H1 (cell line): ENCODE data around the gene SRPX2. TPM values are rescaled to one million over a fixed set of nuclear protein-coding genes. Genes with fewer than 3 reads are reported as not detected.

Experiments used
- CTCF ChIA-PET: fragments of 300-600 bp; sonication (Branson Sonifier 250); formaldehyde crosslinking; loops from one replicate; lab custom pipeline; 2021; ENCODE audit not compliant: partially characterized antibody; lab: Charles Lee
- POLR2A ChIA-PET: fragments of 300-600 bp; sonication (Branson Sonifier 250); formaldehyde crosslinking; loops from one replicate; lab custom pipeline; 2021; ENCODE audit warnings: inconsistent platforms; ENCODE audit not compliant: partially characterized antibody; lab: Charles Lee
- DNase-seq, 2 experiments: peaks; one replicate each; pipeline versions ENCODE4 v3.0.0 to v3.0.0-alpha.2; 2010 to 2022; ENCODE audit warnings: low spot score in 2 of 2, low read depth in 1 of 2, mixed read lengths in 1 of 2
- FAIRE-seq: peaks from 2 replicates; lab custom pipeline; 2011; peaks lifted over from hg19 to GRCh38; lab: Jason Lieb, UNC
- H2AFZ ChIP-seq: 2 replicates; pipeline ENCODE4 v1.8.1; 2012; ENCODE audit warnings: low read length, inconsistent platforms
- H2AK5ac ChIP-seq: 2 replicates; pipeline ENCODE4 v1.6.1; 2013; ENCODE audit warnings: low read depth, low read length
- H2BK120ac ChIP-seq: replicated peaks from 2 replicates; pipeline ENCODE3; 2013; ENCODE audit warnings: low read depth, low read length, inconsistent platforms
- H2BK12ac ChIP-seq: 2 replicates; pipeline ENCODE4 v1.6.1; 2013; ENCODE audit warnings: low read depth, low read length
- H2BK15ac ChIP-seq: 2 replicates; pipeline ENCODE4 v1.6.1; 2013; ENCODE audit warnings: low read length
- H2BK20ac ChIP-seq: 2 replicates; pipeline ENCODE4 v1.6.1; 2013; ENCODE audit warnings: low read length
- H2BK5ac ChIP-seq: 2 replicates; pipeline ENCODE4 v1.6.1; 2013; ENCODE audit warnings: low read depth, low read length
- H3K14ac ChIP-seq: 2 replicates; pipeline ENCODE4 v1.6.1; 2013; ENCODE audit warnings: inconsistent platforms; ENCODE audit not compliant: insufficient read length
- H3K18ac ChIP-seq: 2 replicates; pipeline ENCODE4 v1.6.1; 2013; ENCODE audit warnings: low read length; ENCODE audit errors: extremely low read depth
- H3K23ac ChIP-seq: 2 replicates; pipeline ENCODE4 v1.6.1; 2013; ENCODE audit warnings: inconsistent platforms; ENCODE audit not compliant: insufficient read length
- H3K23me2 ChIP-seq: 2 replicates; pipeline ENCODE4 v1.6.1; 2013; ENCODE audit warnings: low read depth, low read length
- H3K27ac ChIP-seq: 2 replicates; pipeline ENCODE4 v1.6.1; 2011; ENCODE audit warnings: low read depth, low read length, inconsistent platforms
- H3K27me3 ChIP-seq, 4 experiments: replicated peaks in 1 of 4; 1 replicate in 1 of 4; 2 replicates in 3 of 4; pipeline versions ENCODE4 v1.6.1 to v1.8.1; 2011 to 2013; ENCODE audit warnings: low read length in 3 of 4, mild to moderate bottlenecking in 3 of 4, inconsistent platforms in 2 of 4, mixed read lengths in 2 of 4, moderate library complexity in 1 of 4; ENCODE audit not compliant: control insufficient read depth in 3 of 4, insufficient read depth in 3 of 4; ENCODE audit errors: extremely low read depth in 1 of 4
- H3K36me3 ChIP-seq, 4 experiments: 2 replicates each; pipeline versions ENCODE4 v1.6.1 to v1.8.1; 2011 to 2013; ENCODE audit warnings: mild to moderate bottlenecking in 4 of 4, low read length in 3 of 4, moderate library complexity in 2 of 4, control low read depth in 1 of 4, inconsistent platforms in 1 of 4; ENCODE audit not compliant: insufficient read depth in 4 of 4, control insufficient read depth in 2 of 4
- H3K4ac ChIP-seq: replicated peaks from 2 replicates; pipeline ENCODE3; 2013; ENCODE audit warnings: low read length, low read depth, mixed read lengths, inconsistent platforms; ENCODE audit not compliant: insufficient read length
- H3K4me1 ChIP-seq, 4 experiments: replicated peaks in 1 of 4; 1 replicate in 1 of 4; 2 replicates in 3 of 4; pipeline versions ENCODE4 v1.6.1 to v1.8.1; 2011 to 2013; ENCODE audit warnings: low read length in 3 of 4, inconsistent platforms in 2 of 4, mixed read lengths in 1 of 4; ENCODE audit not compliant: insufficient read depth in 4 of 4, control insufficient read depth in 3 of 4
- H3K4me2 ChIP-seq, 2 experiments: 2 replicates each; pipeline versions ENCODE4 v1.6.1 to v1.8.1; 2011 to 2013; ENCODE audit warnings: low read depth in 2 of 2, low read length in 2 of 2, control low read depth in 1 of 2, inconsistent platforms in 1 of 2, mild to moderate bottlenecking in 1 of 2; ENCODE audit not compliant: insufficient read depth in 1 of 2
- H3K4me3 ChIP-seq, 4 experiments: fragments of 200-600, 300-600 bp in 1 of 4; sonication (generic), shearing (Covaris generic), sonication (Bioruptor Twin) in 1 of 4; 2 replicates each; pipeline versions ENCODE4 v1.5.1 to v1.8.1; 2011 to 2016; ENCODE audit warnings: low read length in 4 of 4, low read depth in 3 of 4, control low read depth in 2 of 4, inconsistent platforms in 2 of 4, mild to moderate bottlenecking in 2 of 4, mixed read lengths in 1 of 4, moderate library complexity in 1 of 4; ENCODE audit not compliant: insufficient read depth in 2 of 4; ENCODE audit errors: extremely low read depth in 1 of 4
- H3K56ac ChIP-seq: replicated peaks from 2 replicates; pipeline ENCODE3; 2013; ENCODE audit warnings: low read depth, mild to moderate bottlenecking, mixed read lengths, low read length, inconsistent platforms; ENCODE audit not compliant: insufficient read length
- H3K79me1 ChIP-seq: 2 replicates; pipeline ENCODE4 v1.6.1; 2013; ENCODE audit warnings: low read depth, low read length, control low read depth
- H3K79me2 ChIP-seq, 2 experiments: 2 replicates each; pipeline versions ENCODE4 v1.6.1 to v1.8.1; 2012 to 2013; ENCODE audit warnings: low read length in 2 of 2, mild to moderate bottlenecking in 2 of 2, inconsistent platforms in 1 of 2; ENCODE audit not compliant: insufficient read depth in 2 of 2, control insufficient read depth in 1 of 2
- H3K9ac ChIP-seq, 4 experiments: replicated peaks in 1 of 4; 1 replicate in 1 of 4; 2 replicates in 3 of 4; pipeline versions ENCODE4 v1.6.1 to v1.8.1; 2011 to 2013; ENCODE audit warnings: low read depth in 3 of 4, low read length in 3 of 4, control low read depth in 2 of 4, mild to moderate bottlenecking in 2 of 4, moderate library complexity in 2 of 4, inconsistent platforms in 1 of 4; ENCODE audit errors: extremely low read depth in 1 of 4
- H3K9me3 ChIP-seq, 2 experiments: 2 replicates each; pipeline versions ENCODE4 v1.6.1 to v1.8.1; 2012 to 2013; ENCODE audit warnings: mild to moderate bottlenecking in 2 of 2, moderate library complexity in 2 of 2, control low read depth in 1 of 2, inconsistent platforms in 1 of 2, low read depth in 1 of 2, low read length in 1 of 2, mixed read lengths in 1 of 2; ENCODE audit not compliant: insufficient read depth in 2 of 2
- H4K20me1 ChIP-seq, 2 experiments: replicated peaks in 1 of 2; 2 replicates each; pipeline versions ENCODE3 to v1.8.1; 2011 to 2013; ENCODE audit warnings: inconsistent platforms in 2 of 2, low read length in 2 of 2, mild to moderate bottlenecking in 1 of 2; ENCODE audit not compliant: insufficient read depth in 2 of 2, control insufficient read depth in 1 of 2
- H4K5ac ChIP-seq: 2 replicates; pipeline ENCODE4 v1.6.1; 2013; ENCODE audit warnings: low read length, low read depth, mixed read lengths, inconsistent platforms; ENCODE audit not compliant: insufficient read length
- H4K8ac ChIP-seq: 2 replicates; pipeline ENCODE4 v1.8.0; 2013; ENCODE audit warnings: mild to moderate bottlenecking, moderate library complexity, low read length, inconsistent platforms; ENCODE audit not compliant: insufficient read depth; ENCODE audit errors: extremely low read depth
- H4K91ac ChIP-seq: replicated peaks from 2 replicates; pipeline ENCODE3; 2013; ENCODE audit warnings: low read length, mixed read lengths, inconsistent platforms; ENCODE audit not compliant: insufficient read length
- CHD1 ChIP-seq: IDR thresholded peaks from 2 replicates; pipeline ENCODE4 v1.6.1; 2012; ENCODE audit warnings: low read depth, low read length, improper control_type of control experiment
- CTBP2 ChIP-seq: IDR thresholded peaks from 2 replicates; pipeline ENCODE4 v1.7.0; 2011; ENCODE audit warnings: borderline replicate concordance, mild to moderate bottlenecking, moderate library complexity, mixed read lengths, low read length; ENCODE audit not compliant: insufficient read depth, insufficient read length
- KDM4A ChIP-seq: IDR thresholded peaks from one replicate; pipeline ENCODE4 v1.7.1; 2012; ENCODE audit warnings: low read depth, mild to moderate bottlenecking, moderate library complexity, low read length, inconsistent platforms; ENCODE audit not compliant: severe bottlenecking
- NRF1 ChIP-seq: IDR thresholded peaks from 2 replicates; pipeline ENCODE4 v1.6.1; 2011; ENCODE audit warnings: mild to moderate bottlenecking, low read depth, low read length, improper control_type of control experiment
- RAD21 ChIP-seq, 2 experiments: IDR thresholded peaks in 1 of 2; conservative IDR thresholded peaks in 1 of 2; 2 replicates each; pipeline ENCODE4 v1.6.1; 2011; ENCODE audit warnings: low read depth in 2 of 2, low read length in 2 of 2, improper control_type of control experiment in 1 of 2, inconsistent platforms in 1 of 2, mild to moderate bottlenecking in 1 of 2, moderate library complexity in 1 of 2
- RXRA ChIP-seq: IDR thresholded peaks from 2 replicates; pipeline ENCODE4 v1.6.1; 2011; ENCODE audit warnings: low read depth, mild to moderate bottlenecking, low read length, moderate library complexity; ENCODE audit not compliant: insufficient read depth
- SP2 ChIP-seq: IDR thresholded peaks from 2 replicates; pipeline ENCODE4 v1.6.1; 2012; ENCODE audit warnings: mild to moderate bottlenecking, low read length, inconsistent platforms
- TAF1 ChIP-seq: IDR thresholded peaks from 2 replicates; pipeline ENCODE4 v1.6.1; 2011; ENCODE audit warnings: mild to moderate bottlenecking, low read depth, low read length
- TBP ChIP-seq: IDR thresholded peaks from 2 replicates; pipeline ENCODE4 v1.6.1; 2011; ENCODE audit warnings: low read depth, low read length, improper control_type of control experiment
- TEAD4 ChIP-seq: IDR thresholded peaks from 2 replicates; pipeline ENCODE4 v1.6.1; 2012; ENCODE audit warnings: low read depth, low read length, inconsistent platforms, mixed read lengths
- WGBS, 2 experiments: shearing (Covaris generic) in 1 of 2; methylation state at CpG; one replicate each; pipeline versions ENCODE4 v1.1.6 to v1.1.7; 2013 to 2015; ENCODE audit warnings: low lambda C conversion rate in 2 of 2, mixed read lengths in 2 of 2, inconsistent platforms in 1 of 2, low coverage in 1 of 2, missing lambda C conversion rate in 1 of 2; ENCODE audit not compliant: insufficient replicate concordance in 2 of 2, insufficient coverage in 1 of 2, insufficient read length in 1 of 2; ENCODE audit errors: extremely low coverage in 1 of 2, missing lambda C conversion rate in 1 of 2; 5-methylcytosine and 5-hydroxymethylcytosine counted together
- polyA plus RNA-seq, 7 experiments: library from polyadenylated mRNA; depleted of rRNA in 3 of 7; stranded (reverse) in 5 of 7; unstranded in 2 of 7; fragments of >200 nt in 5 of 7; fragments of 200-250 nt in 2 of 7; gene quantifications; 1 replicate in 5 of 7; 2 replicates in 1 of 7; 4 replicates in 1 of 7; pipeline versions ENCODE4 v1.2.1 to v1.2.3, GENCODE V29; 2011 to 2013; ENCODE audit warnings: missing spikeins in 2 of 7, mixed read lengths in 2 of 7
- total RNA-seq: library from RNA; stranded (reverse); fragmentation: NEBNext Ultra II Directional; extraction: Animal tissue kit (Norgen Biotek cat#: 25700); gene quantifications from 2 replicates; pipeline ENCODE4 v1.2.1, GENCODE V29; 2021
- TF ChIP-seq, protein P1 (sequence below): IDR thresholded peaks from 2 replicates; pipeline ENCODE4 v1.6.1; 2011; ENCODE audit warnings: low read depth, mild to moderate bottlenecking, low read length; ENCODE audit not compliant: insufficient read depth

Gene SRPX2
- total and polyA plus RNA-seq, 2 of the 8 experiments (the other 6 are each of a cell fraction or from before 2014, with no cell fraction given) = not detected

DNA sequence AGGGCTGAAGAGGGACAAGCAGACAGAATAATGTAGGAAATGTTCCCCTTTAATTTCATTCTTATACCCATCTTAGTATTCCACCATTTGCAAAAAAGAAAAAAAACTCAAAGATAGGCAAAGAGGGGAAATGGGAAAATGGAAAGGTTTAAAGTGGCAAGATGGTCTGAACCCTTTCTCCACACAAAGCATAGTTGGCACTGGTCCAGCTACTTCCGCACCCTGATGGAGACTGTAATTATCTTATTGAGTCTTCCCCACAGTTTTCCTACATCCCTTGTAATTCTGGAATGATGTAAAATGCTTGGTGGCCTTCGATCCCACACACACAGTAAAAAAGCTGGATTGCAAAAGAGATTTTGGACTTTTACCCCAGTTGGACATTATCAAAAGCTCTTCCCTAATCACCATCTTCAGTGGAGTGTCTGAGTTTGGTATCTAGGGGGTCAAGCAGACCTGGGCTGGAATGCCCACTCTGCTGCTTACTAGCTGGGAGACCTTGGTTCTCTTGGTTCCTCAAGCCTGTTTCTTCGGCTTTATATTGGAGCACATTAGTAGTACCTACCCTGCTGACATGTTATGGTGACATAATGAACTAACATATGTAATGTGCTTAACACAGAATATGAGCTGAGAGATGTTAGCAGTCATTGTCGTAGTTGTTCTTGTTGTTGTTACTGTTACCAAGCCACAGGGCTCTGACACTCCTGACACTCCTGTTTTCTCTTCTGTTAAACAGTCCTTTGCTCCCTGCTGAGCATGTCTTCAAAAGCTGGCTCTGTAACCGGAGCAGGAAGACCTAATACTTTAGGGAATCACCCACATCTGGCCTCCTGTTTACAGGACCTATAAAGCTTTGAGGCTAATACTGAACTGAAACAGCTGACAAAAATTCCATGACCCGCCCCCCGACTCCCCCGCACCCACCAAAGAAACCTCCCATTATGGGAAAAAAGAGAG, 4.7 kb downstream of the SRPX2 start:
- Histone ChIP-seq H2BK120ac (no peak overlapping the region), H3K23me2 (no peaks in the 10 kb centered on the region), H3K4me1 (peaks cover 0 to 10% (median 4%) of the 10 kb centered on the region in 4 experiments; a peak in 3 of 7 replicates), H3K9me3 (no peaks in the 10 kb centered on the region), H4K8ac (no peak overlapping the region), H3K4me3 (no peak overlapping the region), H3K36me3 (no peaks in the 10 kb centered on the region), H3K23ac (no peak overlapping the region), H3K27me3 (no peaks in the 10 kb centered on the region), H3K14ac (no peak overlapping the region), H2AFZ (no peak overlapping the region), H3K18ac (no peak overlapping the region), H3K79me2 (no peaks in the 10 kb centered on the region), H2AK5ac (no peak overlapping the region), H3K4me2 (no peak overlapping the region; a peak in 1 of 4 replicates), H2BK20ac (no peak overlapping the region), H3K56ac (no peak overlapping the region), H3K4ac (no peak overlapping the region), H2BK12ac (no peak overlapping the region), H4K5ac (no peak overlapping the region), H3K27ac (no peak overlapping the region; the same call in 1 of the 2 replicates), H2BK5ac (no peak overlapping the region), H3K79me1 (no peaks in the 10 kb centered on the region), H4K20me1 (no peaks in the 10 kb centered on the region), H3K9ac (no peak overlapping the region), H2BK15ac (no peak overlapping the region), H4K91ac (no peak overlapping the region)
- DNase-seq = no peak
- POLR2A ChIA-PET = interaction anchor here (3.2 kb wide), 1 partner anchor 12 kb away, joined by 14 read pairs; the partner anchor contains the start of gene TSPAN6
- WGBS, 2 experiments = 66% methylated on average over 8 of the region's 8 CpGs; no CpG with 5 or more reads in 1 of the 2 experiments
- FAIRE-seq = no peak
- CTCF ChIA-PET = interaction anchor here (1.0 to 1.4 kb wide), 3 partner anchors 7 to 24 kb away, joined by 3 to 7 read pairs (median 3); partner anchors contain the start of gene TSPAN6
- TF ChIP-seq SP2 = no peak
- TF ChIP-seq RAD21 (IDR thresholded peaks at IDR 0.05 in 1 of 2, conservative IDR thresholded peaks at IDR 0.05 in 1 of 2; ENCODE audit: low read depth in 2 of 2, low read length in 2 of 2) = no peak
- no peak for TF ChIP-seq TEAD4
- TF ChIP-seq KDM4A = no peak
- TF ChIP-seq, protein P1, sequence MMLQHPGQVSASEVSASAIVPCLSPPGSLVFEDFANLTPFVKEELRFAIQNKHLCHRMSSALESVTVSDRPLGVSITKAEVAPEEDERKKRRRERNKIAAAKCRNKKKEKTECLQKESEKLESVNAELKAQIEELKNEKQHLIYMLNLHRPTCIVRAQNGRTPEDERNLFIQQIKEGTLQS = no peak
- TF ChIP-seq CHD1 = no peak
- no peak for TF ChIP-seq CTBP2
- TF ChIP-seq TBP = no peak
- no peak for TF ChIP-seq TAF1
- TF ChIP-seq RXRA = no peak
- TF ChIP-seq NRF1 = no peak
